ENCODE measurements around the gene CORO2B. TPM values are rescaled to one million over a fixed set of nuclear protein-coding genes. Genes with fewer than 3 reads are reported as not detected.
A peak's percentile ranks its signal among the peaks of the same experiment; 100 is the strongest.

Gene CORO2B
- total RNA-seq, 2 donors from 2014 or later: 1.0 to 4.0 TPM

DNA sequence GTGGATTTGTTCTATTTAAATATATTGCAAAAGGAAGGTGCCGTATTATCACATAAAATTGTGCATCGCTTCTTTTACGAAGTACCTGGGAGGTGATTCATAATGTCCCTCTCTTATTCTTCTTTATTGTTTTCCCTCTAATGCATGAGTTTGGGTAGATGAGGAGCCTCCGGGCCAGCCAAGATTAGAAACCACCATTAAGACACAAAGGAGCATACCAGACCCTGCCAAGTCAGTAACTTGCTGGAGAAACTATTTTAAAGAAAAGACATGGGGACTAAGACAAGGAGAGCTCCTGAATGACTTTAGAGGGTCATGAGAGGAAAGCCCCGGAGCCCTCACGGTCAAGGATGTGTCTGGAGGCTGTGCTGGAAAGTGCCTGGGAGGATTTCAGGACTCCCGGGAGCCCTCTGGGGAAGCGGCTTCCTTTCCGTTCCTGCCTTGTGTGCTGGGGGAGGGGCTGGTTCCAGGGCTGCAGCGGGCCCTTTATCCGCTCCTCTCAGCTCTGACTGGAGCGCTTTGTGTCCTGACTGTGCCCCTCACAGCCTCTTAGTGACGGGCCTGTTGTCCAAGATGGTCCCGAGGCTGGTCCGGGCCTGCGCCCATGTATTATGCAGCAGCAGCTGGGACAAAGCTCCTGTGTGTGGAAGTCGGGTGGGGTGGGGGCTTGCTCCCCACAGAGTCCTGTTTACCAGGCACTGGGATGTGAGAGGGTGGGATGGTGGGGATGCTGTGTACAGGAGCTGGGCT is 35.7 kb downstream of the CORO2B start:
- intact Hi-C loops (cut with DNase I): no loop called here
- ATAC-seq: peak; percentile 19
- Histone ChIP-seq H3K9me3 (no peaks in the 10 kb centered on the region), H3K36me3 (replicated peaks in 1 of 2; ENCODE audit: insufficient read depth in 1 of 2, low read depth in 2 of 2) (no peaks in the 10 kb centered on the region), H3K27ac (peak overlapping the region in 1 of 4 donors; percentile 41), H3K27me3 (no peaks in the 10 kb centered on the region), H3K4me1 (no peaks in the 10 kb centered on the region), H3K4me3 (no peak overlapping the region)
- WGBS, 2 donors: 50 to 64% methylated on average over 10 to 17 of the region's 17 CpGs
- TF ChIP-seq, protein P1, sequence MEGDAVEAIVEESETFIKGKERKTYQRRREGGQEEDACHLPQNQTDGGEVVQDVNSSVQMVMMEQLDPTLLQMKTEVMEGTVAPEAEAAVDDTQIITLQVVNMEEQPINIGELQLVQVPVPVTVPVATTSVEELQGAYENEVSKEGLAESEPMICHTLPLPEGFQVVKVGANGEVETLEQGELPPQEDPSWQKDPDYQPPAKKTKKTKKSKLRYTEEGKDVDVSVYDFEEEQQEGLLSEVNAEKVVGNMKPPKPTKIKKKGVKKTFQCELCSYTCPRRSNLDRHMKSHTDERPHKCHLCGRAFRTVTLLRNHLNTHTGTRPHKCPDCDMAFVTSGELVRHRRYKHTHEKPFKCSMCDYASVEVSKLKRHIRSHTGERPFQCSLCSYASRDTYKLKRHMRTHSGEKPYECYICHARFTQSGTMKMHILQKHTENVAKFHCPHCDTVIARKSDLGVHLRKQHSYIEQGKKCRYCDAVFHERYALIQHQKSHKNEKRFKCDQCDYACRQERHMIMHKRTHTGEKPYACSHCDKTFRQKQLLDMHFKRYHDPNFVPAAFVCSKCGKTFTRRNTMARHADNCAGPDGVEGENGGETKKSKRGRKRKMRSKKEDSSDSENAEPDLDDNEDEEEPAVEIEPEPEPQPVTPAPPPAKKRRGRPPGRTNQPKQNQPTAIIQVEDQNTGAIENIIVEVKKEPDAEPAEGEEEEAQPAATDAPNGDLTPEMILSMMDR (IDR thresholded peaks at IDR 0.05): no peak
- TF ChIP-seq POLR2A (IDR thresholded peaks at IDR 0.05): no peak
- DNase-seq: no peak

DNA sequence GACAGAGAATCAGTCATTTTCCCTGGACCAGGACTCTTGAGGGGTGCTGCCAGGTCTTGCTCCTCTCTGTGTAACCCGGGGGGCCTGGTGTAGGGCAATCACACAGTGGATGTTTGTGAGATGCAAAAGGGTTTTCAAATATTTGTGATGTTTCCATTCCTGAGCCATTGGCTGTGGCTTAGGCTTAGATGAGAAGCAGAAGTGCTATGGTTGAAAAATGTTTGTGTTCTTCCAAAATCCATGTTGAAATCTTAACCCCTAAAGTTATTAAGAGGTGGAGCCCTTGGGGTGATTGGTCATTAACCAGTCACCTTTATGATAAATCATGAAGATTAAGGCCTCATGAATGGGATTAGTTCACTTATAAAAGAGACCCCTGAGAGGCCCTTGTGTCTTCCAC is 36.5 kb downstream of the CORO2B start:
- H3K9me3 ChIP-seq: no peaks in the 10 kb centered on the region
- no peaks in the 10 kb centered on the region for H3K4me1 ChIP-seq
- no peak for DNase-seq
- H3K27me3 ChIP-seq: no peaks in the 10 kb centered on the region
- intact Hi-C loops (cut with DNase I): no loop called here
- ATAC-seq: no peak
- no peaks in the 10 kb centered on the region for H3K36me3 ChIP-seq (replicated peaks in 1 of 2; ENCODE audit: insufficient read depth in 1 of 2, low read depth in 2 of 2)
- WGBS, 2 donors: 57 to 69% methylated on average over 1 of the region's 1 CpG
- H3K27ac ChIP-seq: peak overlapping the region in 1 of 4 donors; percentile 41
- TF ChIP-seq, protein P1 (IDR thresholded peaks at IDR 0.05): no peak
- TF ChIP-seq POLR2A (IDR thresholded peaks at IDR 0.05): no peak
- H3K4me3 ChIP-seq: no peak overlapping the region

DNA sequence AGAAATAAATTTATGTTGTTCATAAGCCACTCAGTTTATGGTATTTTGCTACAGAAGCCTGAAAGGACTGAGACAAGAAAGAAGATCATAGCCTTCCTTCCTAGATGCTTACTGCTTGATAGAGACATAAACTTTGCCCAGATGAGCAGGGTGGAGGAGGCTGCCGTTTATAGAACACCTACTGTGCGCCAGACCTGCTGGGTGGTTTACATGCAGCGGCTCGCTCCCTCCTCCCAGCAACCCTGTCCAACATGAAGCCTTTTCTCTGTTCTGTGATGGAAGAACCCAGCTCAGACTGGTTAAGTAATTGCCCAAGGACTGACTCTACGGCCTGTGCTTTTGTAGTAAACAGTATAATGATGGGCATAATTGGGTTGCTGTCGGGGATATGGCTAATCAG is 37.0 kb downstream of the CORO2B start:
- 76 to 78% methylated on average over 6 of the region's 6 CpGs for WGBS, 2 donors
- intact Hi-C loops (cut with DNase I): no loop called here
- Histone ChIP-seq H3K9me3 (no peaks in the 10 kb centered on the region), H3K4me1 (no peaks in the 10 kb centered on the region), H3K36me3 (replicated peaks in 1 of 2; ENCODE audit: insufficient read depth in 1 of 2, low read depth in 2 of 2) (no peaks in the 10 kb centered on the region), H3K27me3 (no peaks in the 10 kb centered on the region), H3K27ac (peak overlapping the region in 1 of 4 donors; percentile 17), H3K4me3 (no peak overlapping the region)
- ATAC-seq (no peak), DNase-seq (no peak)
- TF ChIP-seq, protein P1 (IDR thresholded peaks at IDR 0.05): no peak
- no peak for TF ChIP-seq POLR2A (IDR thresholded peaks at IDR 0.05)

DNA sequence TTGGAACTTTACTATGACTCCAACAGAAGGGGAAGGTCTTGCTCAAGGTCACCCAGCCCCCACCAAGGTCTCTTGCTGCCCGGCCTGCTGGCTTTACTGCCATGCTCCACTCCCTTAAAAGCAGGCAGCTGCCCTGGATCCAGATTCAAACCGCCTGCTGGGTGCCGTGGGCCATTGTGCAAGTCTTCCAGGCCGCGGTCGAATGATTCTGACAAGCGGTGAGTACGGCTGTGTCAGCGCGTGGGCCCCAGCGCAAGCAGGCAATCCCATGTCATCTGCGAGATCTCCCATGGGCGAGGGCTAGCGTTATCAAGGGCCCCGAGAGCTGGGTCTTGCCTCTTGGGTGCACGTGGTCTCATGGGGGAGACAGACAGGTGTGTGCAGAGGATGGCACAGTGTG is 37.6 kb downstream of the CORO2B start:
- WGBS, 2 donors: 82 to 85% methylated on average over 3 to 16 of the region's 16 CpGs
- no peaks in the 10 kb centered on the region for H3K9me3 ChIP-seq
- H3K27me3 ChIP-seq: no peaks in the 10 kb centered on the region
- no peaks in the 10 kb centered on the region for H3K4me1 ChIP-seq
- no peak for DNase-seq
- intact Hi-C loops (cut with DNase I): no loop called here
- no peak for ATAC-seq
- TF ChIP-seq, protein P1 (IDR thresholded peaks at IDR 0.05): no peak
- TF ChIP-seq POLR2A (IDR thresholded peaks at IDR 0.05): no peak
- H3K27ac ChIP-seq: no peak overlapping the region
- no peaks in the 10 kb centered on the region for H3K36me3 ChIP-seq (replicated peaks in 1 of 2; ENCODE audit: insufficient read depth in 1 of 2, low read depth in 2 of 2)
- H3K4me3 ChIP-seq: no peak overlapping the region

DNA sequence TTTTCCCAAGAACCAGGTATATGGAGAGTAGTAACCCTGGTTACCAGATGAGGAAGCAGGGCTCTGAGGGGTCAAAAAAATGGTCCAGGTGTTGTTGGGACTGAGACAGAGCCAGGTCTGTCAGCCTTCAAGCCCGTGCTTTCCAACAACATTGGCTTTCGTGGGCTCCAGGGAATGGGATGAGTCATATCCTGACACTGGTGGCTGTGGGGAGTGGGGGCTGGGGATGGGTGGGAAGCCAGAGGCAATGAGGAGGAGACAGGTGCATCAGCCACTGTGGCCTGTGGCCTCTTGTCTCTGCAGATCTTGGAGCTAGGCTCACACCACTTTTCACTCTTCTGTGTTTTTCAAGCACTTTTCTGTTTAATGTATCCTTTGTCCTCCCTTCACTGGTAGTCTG is 38.2 kb downstream of the CORO2B start:
- 72 to 90% methylated on average over 2 of the region's 2 CpGs for WGBS, 2 donors
- ATAC-seq: no peak
- intact Hi-C loops (cut with DNase I): no loop called here

More for the DNA sequence above, 38.2 kb downstream of the CORO2B start:
- DNase-seq: no peak
- TF ChIP-seq, protein P1 (IDR thresholded peaks at IDR 0.05): no peak
- no peak for TF ChIP-seq POLR2A (IDR thresholded peaks at IDR 0.05)
- Histone ChIP-seq H3K36me3 (replicated peaks in 1 of 2; ENCODE audit: insufficient read depth in 1 of 2, low read depth in 2 of 2) (no peaks in the 10 kb centered on the region), H3K4me3 (no peak overlapping the region), H3K9me3 (no peaks in the 10 kb centered on the region), H3K27ac (no peak overlapping the region), H3K27me3 (no peaks in the 10 kb centered on the region), H3K4me1 (no peaks in the 10 kb centered on the region)
